Measurements from ENCODE around the gene CDHR2. TPM values are rescaled to one million over a fixed set of nuclear protein-coding genes. Genes with fewer than 3 reads are reported as not detected.

The CDHR2 gene
- total RNA-seq, 1 experiment from 2014 or later = 0.10 TPM

DNA sequence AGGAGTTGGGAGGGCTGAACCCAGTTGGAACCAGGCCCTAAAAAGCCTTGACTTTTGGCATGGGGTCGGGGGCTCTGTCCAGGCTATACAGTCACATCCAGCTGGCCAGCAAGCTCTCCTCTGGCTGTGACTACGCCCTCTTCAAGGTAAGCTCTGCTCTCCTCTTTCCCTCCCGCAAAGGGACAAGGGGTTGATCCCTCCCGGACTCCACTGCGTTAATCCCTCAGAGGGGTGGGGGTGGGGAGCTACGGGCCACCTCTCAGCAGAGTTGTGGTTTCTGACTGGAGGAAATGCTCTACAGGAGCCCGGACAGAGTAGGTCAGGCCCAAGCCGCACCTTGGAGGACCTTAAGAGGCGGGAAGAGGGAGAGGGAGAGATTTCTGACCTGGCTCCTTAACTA lies 95.2 kb downstream of the CDHR2 start:
- Histone ChIP-seq H3K4me3 (replicated peaks in 1 of 2; ENCODE audit: low read depth in 1 of 2, low read length in 2 of 2) (no peak overlapping the region), H3K4me2 (ENCODE audit: low read length) (no peak overlapping the region), H3K9ac (ENCODE audit: low read length) (no peak overlapping the region), H3K79me2 (ENCODE audit: insufficient read depth, low read length) (peaks cover 13% of the 10 kb centered on the region), H3K36me3 (ENCODE audit: control insufficient read depth in 1 of 2, insufficient read depth in 2 of 2, low read length in 2 of 2) (no peaks in the 10 kb centered on the region), H3K27ac (ENCODE audit: low read depth, low read length) (no peak overlapping the region), H3K4me1 (ENCODE audit: control insufficient read depth in 1 of 2, insufficient read depth in 2 of 2, low read length in 2 of 2) (peaks cover 17 to 44% of the 10 kb centered on the region in 2 experiments), H3K27me3 (ENCODE audit: insufficient read depth, low read length) (no peaks in the 10 kb centered on the region), H3K9me3 (ENCODE audit: control insufficient read depth in 1 of 2, insufficient read depth in 1 of 2, low read depth in 1 of 2, low read length in 2 of 2) (no peaks in the 10 kb centered on the region), H3K9me2 (ENCODE audit: insufficient read depth) (no peaks in the 10 kb centered on the region), H4K20me1 (ENCODE audit: insufficient read depth) (no peaks in the 10 kb centered on the region), H2AFZ (ENCODE audit: low read depth, low read length, poor library complexity, severe bottlenecking) (no peak overlapping the region)
- POLR2A ChIA-PET = interaction anchor here (0.7 kb wide), 1 partner anchor 107 kb away, joined by 9 read pairs; the partner anchor contains the start of gene RNF44
- DNase-seq (ENCODE audit: low read depth, low spot score) (no peak), ATAC-seq (no peak)
- CTCF ChIA-PET = no interaction called here
- intact Hi-C loops (cut with micrococcal nuclease) = no loop called here
- TF ChIP-seq ZFX (IDR thresholded peaks at IDR 0.05) (no peak), EZH2 (IDR thresholded peaks at IDR 0.05) (no peak), SIN3A (IDR thresholded peaks at IDR 0.05; ENCODE audit: low read depth) (no peak), ZBTB33 (IDR thresholded peaks at IDR 0.05; ENCODE audit: extremely low read depth, insufficient replicate concordance, low read length) (no peak), EGR1 (IDR thresholded peaks at IDR 0.05; ENCODE audit: low read depth) (no peak), ATF3 (IDR thresholded peaks at IDR 0.05) (no peak), SRF (IDR thresholded peaks at IDR 0.05; ENCODE audit: low read depth) (no peak), CEBPB (IDR thresholded peaks at IDR 0.05; ENCODE audit: low read depth) (no peak), ZNF274 (IDR thresholded peaks at IDR 0.05; ENCODE audit: low read depth, low read length) (no peak), TCF7L2 (IDR thresholded peaks at IDR 0.05; ENCODE audit: borderline replicate concordance, extremely low read depth, insufficient read depth, insufficient read length) (no peak), FOSL1 (IDR thresholded peaks at IDR 0.05; ENCODE audit: low read depth) (no peak), RAD21 (IDR thresholded peaks at IDR 0.05; ENCODE audit: low read depth) (no peak), POLR2A (IDR thresholded peaks at IDR 0.05; ENCODE audit: borderline replicate concordance, extremely low read depth, insufficient read depth, insufficient read length) (no peak)
- TF ChIP-seq, protein P1, sequence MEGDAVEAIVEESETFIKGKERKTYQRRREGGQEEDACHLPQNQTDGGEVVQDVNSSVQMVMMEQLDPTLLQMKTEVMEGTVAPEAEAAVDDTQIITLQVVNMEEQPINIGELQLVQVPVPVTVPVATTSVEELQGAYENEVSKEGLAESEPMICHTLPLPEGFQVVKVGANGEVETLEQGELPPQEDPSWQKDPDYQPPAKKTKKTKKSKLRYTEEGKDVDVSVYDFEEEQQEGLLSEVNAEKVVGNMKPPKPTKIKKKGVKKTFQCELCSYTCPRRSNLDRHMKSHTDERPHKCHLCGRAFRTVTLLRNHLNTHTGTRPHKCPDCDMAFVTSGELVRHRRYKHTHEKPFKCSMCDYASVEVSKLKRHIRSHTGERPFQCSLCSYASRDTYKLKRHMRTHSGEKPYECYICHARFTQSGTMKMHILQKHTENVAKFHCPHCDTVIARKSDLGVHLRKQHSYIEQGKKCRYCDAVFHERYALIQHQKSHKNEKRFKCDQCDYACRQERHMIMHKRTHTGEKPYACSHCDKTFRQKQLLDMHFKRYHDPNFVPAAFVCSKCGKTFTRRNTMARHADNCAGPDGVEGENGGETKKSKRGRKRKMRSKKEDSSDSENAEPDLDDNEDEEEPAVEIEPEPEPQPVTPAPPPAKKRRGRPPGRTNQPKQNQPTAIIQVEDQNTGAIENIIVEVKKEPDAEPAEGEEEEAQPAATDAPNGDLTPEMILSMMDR (IDR thresholded peaks at IDR 0.05 in 2 of 3, conservative IDR thresholded peaks at IDR 0.05 in 1 of 3; ENCODE audit: borderline replicate concordance in 1 of 3, insufficient read depth in 1 of 3, low read depth in 2 of 3, low read length in 2 of 3) = no peak
- RAD21 ChIA-PET (ENCODE audit: low non-redundant PET in 1 of 2, low total read pairs in 2 of 2, uncharacterized antibody in 2 of 2, unreplicated experiment in 2 of 2) = no interaction called here
- BruUV-seq (replicated peaks) = no TSS peak

Data from HCT116 (cell line).